Lung microvascular endothelial cell (primary cell): ENCODE results near the gene RIOX2. TPM values are rescaled to one million over a fixed set of nuclear protein-coding genes. Genes with fewer than 3 reads are reported as not detected.
A peak's percentile ranks its signal among the peaks of the same experiment; 100 is the strongest.
"Not testable (repeated sequence)": the region's sequence is repeated elsewhere in the genome, so short reads cannot be mapped to it uniquely, and the experiment has no call there.

Source experiments
- DNase-seq, 2 donors: peaks; one replicate each; pipeline versions ENCODE4 v3.0.0 to v3.0.0-alpha.2; 2010; ENCODE audit warnings: low read depth in 2 of 2
- total RNA-seq: library from RNA; depleted of rRNA; stranded (reverse); fragments of >200 nt; gene quantifications from 2 replicates; pipeline ENCODE4 v1.2.1, GENCODE V29; 2014

Gene RIOX2
- total RNA-seq, result 20.7 and 27.0 TPM in 2 replicates

DNA sequence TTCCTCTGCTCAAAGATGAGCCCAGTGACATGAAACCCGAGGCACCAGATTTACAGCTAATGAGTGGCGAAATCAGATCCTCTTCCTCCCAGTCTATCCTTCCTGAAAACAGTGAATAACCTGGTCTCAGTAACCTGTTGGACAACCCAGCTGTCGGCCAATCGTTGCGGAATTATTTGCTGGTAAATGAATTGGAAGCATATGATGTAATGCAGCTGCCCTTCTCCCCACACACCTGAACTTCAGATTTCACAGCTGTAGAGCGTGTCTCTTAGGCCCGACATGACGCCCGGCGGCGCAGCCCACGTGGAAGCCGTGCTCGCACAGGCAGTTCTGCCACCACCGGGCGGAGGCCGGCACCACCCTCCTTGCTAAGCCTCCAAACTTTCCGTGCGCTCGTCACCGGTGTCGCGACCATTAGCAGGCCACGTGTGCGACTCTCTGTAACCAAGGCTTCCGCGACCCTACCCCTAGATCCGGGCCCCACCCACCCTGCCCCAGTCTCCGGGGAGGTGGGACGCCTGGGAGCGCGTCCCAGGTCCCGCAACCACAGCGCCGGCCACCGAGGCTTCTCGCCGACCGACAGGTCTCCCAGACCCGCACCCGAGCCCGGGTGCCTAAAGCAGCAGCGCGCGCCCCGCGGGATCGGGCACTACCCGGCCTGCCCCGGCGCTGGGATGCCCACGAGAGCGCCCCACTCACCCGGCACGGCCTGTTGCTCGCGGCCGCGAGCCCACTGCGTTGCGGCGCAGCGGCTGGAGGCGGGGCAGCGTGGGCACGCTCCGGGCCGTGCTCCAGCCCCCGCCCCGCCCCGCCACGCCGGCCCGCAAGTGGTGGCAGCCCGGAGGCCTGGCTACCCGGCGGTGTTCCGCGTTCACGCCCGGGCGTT lies at the start of gene RIOX2:
RIOX2 (minus strand) TSS at position 753 of the 889 bp plus-strand sequence. CDS start 4,838 bp downstream, outside the sequence.
- peak; percentile 78 to 89 for DNase-seq

DNA sequence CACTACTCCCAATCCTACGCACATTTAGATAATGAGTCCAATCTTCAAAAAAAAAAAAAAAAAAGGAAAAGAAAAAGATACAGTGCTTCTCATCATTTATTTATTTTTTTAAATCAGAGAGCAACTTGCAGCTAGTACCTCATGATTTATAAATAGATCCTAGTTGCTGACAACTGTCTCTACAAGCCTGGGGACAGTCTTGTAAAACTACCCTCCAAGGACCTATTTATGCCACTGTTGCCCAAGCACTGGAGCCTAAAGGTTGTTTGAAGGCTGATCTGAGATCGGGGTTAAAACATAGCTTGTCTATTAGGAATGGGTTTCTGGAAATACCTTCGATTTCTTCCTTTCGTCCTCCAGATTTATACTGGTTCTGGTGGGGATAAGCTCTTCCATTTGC lies 48.2 kb upstream of the RIOX2 start:
- no peak for DNase-seq

DNA sequence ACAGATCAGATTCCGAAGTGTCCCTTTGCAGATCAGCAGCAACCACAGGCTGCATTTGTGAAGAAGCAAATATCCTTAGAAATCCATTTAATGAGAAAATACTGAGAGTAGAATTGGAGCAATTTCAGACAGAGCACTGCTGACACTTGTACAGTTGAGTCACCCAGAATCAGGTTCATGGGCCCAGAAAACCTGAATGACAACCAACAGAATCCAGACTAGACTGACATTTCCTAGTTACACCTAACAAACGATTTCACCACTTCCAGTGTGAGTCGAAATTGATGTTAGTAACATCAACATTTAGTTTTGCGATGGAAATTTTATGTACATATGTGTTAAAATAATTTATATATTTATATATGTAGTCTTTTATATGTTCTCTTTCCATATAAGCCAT lies 46.1 kb upstream of the RIOX2 start:
- DNase-seq, result no peak

DNA sequence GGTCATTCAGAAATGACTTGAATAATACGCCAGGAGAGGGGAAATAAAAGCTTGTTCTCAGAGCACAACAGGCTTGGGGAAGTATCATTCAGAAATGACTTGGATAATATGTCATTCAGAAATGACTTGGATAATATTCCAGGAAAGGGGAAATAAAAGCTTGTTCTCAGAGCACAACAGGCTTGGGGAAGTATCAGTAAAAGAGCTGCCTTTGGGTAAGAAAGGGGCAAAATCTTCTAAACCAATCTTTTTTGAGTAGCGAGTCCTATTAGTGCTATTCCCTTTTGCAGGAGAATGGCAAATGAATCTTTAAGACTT lies 42.0 kb upstream of the RIOX2 start:
- DNase-seq, result no peak

DNA sequence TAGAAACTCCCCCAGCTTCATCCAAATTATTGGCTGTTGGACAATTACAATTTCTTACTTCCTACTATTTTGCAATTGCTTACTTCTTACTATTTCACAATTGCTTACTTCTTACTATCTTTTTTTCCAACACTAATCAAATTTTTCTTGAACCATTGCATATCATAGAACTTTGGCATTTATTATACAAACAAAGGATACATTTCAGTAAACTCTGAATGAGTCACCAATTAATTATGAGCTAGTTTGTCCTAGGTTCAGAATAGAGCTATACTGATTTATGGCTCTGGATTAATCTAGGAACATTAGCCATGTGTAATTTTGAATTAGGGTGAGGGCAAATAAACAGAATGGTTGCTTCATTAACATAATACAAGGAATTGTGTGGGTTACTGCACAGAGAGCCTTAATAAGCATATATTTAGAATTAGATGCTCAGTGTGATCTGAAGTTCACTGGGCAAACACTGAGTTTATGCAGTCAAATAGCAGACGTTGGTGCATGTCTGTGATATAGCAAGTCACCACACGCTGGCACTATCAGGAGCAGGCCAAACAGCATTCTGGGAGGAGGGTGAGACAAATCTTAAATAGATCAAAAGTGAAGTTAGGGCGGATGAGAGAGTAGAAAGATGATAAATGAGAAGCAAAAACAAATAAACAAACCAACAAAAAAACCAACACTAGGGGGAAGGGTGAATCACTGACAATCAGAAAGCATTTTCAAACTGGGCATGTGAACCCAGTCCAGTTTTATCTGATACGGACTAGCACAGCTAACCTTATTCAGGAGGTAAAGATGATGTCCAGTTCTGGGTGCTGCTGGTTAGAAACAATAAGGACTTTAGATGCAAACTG lies 41.4 kb upstream of the RIOX2 start:
- no peak for DNase-seq

DNA sequence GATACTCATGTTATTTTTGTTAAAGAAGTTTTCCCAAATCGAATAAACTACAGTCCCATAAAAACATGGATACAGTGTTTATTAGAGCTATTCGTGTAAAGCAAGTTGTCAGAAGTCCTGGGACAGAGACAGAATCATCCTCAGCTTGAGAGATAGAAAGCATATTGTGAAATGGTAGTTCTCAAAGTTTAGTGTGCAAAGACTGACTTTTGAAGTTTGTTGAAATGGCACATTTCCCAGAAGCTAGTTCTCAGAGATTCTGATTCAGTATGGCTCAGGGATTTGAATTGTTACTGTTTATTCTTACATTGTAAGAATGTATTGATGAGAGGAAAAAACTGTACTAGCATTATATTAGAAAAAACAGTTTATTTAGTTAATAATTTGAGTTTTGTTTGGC lies 40.7 kb upstream of the RIOX2 start:
- no peak for DNase-seq

DNA sequence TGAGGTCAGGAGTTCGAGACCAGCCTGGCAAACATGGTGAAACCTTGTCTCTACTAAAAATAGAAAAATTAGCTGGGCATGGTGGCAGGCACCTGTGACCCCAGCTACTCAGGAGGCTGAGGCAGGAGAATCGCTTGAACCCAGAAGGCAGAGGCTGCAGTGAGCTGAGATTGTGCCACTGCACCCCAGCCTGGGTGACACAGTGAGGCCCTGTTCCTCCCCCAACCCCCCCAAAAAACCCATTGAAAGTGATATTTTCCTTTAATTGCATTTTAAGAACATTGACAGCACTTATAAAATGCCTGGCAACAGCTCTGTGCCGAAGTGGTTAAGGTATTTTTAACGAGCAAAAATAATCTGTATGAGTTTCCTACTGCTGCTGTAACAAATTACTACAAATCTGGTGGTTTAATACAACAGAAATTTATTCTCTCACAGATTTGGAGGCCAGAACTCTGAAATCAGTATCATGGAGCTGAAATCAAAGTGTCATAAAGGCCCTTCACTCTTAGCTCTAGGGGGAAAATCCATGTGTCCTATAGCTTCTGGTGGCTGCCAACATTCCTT lies 38.7 kb upstream of the RIOX2 start:
- not testable (repeated sequence) for DNase-seq

DNA sequence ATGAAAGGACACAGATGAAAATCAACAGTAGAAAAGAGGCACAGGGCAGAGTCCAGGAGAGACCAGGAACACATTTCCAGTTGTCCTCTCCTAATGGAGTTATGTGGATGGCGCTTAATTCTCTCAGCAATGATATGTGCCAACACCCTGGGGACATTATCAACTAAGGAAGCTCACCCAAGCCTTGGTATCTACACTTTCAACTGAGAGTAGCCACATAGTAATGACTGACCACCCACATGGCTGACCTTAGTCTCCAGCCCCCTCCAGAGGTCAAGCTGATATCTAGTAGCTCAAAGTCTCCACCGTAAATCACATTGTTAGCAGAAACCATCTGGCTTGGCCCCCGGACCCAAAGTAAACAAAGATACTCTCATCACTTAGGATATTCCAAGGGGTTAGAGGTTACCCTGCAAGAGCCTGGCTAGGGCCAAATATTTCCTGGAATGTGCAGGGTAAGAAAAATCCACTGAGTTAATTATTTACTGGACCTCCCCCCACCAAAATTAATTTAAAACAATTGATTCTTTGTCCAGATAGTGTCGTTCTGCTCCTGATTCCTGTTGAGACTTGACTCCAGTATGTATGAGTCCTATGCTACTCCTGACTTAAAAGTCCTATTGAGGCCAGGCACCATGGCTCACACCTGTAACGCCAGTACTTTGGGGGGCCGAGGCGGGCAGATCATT lies 38.1 kb upstream of the RIOX2 start:
- no peak for DNase-seq

DNA sequence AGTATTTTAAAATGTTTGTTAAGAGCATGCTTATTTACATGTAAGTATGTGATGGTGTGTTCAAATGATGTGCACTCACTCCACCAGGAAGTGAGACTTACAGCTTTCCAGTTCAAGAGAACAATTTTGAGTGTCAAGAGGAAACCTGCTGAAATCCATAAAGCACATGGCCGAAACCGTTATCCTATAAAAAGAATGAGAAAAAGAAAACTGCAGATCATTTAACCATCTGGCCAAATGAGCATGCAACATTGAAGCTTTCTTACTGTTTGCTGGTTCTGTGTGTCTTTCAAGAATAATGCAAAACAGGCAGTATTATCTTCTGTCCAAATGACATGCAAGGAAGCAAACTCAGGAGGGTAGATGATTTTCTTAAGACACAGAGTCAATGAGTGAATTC lies 36.6 kb upstream of the RIOX2 start:
- no peak for DNase-seq

DNA sequence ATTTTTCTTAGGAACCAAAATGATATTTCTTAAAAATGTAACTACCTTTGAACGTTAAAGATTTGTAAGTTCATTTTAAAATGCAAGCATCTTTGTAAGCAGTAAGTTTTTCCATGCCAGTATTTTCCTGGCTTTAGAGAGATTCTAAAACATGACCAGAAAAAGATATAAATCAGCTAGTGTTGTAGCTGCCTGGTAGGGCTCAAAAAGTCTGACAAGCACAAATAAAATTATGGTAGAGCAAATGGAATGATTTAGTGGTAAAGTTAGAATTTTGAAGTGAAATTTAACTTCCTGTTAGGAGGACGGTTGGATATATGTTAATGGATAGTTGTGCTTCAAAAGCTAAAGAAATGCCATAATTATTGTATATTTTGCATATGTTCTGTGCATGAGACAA lies 33.2 kb upstream of the RIOX2 start:
- DNase-seq, result no peak

DNA sequence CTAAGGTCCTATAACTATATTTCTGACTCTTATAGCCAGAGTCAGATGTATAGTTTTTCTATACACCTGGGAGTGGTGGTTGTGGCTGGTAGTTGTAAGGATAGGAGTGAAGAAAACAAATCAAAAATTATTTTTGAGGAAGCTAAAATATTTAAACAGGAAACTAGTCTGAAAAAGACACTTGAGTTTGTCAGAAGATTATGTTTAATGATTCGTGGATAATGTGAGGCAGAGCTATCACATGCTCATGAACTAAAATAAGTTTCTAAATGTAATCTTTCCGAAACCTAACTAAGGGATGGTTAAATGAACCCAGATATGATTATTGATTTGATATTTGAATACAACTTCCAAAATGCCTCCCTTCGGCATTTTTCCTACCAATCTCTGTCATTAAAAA lies 32.5 kb upstream of the RIOX2 start:
- no peak for DNase-seq

DNA sequence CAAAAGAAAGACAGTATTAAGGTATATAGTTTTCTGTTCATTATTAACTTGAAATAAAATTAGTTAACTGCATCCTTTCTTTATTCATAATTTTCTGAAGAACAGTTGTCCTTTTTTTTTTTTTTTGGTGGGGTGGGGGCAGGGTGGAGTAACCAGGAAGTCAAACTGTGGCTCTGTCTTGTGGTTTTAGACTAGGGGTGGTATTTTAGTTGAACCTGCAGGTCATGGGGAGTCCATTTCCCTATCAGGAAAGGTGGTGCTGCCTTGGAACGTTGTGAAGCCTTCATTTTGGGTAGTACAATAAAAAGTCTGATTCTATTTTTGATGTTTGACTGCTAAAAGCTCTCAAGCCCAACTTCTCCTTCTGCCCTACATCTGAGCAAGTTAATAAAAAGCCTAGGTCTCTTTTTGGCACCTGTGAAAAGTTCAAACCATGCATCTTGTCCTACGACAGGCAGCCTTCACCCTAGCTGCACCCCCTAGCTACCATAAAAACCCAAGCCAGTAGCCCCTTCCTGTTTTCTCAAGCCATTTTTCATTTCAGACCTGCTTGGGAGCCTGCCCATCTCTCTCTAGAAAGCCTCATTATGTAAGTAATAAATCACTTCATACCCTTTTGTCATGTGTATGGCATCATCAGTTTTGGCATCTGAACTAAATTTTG lies 31.2 kb upstream of the RIOX2 start:
- no peak for DNase-seq

DNA sequence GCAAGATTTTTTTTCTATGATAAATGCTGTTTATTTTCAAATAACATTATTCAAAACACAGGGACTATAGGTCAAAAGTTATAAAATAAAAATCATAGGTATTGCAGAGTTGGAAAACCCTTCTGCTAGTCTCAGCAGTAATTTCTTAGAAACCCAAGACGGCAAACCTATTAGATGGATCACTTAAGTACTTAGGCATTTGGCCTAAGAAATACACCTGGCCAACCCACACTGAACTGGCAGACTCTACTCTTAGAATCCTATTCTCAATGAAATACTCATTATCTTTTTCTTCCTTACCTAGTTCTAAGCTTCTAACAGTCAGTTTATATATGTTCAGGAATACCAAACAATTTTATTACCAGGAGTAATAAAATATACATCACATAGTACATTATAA lies 30.5 kb upstream of the RIOX2 start:
- DNase-seq, result no peak

DNA sequence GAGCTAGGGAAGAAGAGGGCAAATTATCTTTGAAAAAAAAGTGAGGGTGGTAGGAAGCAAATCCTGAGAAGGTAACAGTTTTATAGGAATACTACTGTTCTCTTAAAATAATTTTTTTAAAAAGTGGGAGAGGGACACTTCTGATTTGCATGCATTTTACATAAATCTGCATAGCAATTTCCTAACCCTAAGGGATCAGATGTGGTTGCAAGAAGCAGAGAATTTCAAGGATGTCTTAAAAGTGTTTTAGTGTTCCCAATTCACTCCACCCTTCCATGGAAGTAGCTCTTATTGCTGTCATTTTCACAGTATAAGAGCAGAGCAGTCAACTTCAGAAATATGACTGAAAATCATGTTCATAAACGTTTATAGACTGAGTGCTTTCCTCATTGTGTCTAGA lies 27.8 kb upstream of the RIOX2 start:
- no peak for DNase-seq

DNA sequence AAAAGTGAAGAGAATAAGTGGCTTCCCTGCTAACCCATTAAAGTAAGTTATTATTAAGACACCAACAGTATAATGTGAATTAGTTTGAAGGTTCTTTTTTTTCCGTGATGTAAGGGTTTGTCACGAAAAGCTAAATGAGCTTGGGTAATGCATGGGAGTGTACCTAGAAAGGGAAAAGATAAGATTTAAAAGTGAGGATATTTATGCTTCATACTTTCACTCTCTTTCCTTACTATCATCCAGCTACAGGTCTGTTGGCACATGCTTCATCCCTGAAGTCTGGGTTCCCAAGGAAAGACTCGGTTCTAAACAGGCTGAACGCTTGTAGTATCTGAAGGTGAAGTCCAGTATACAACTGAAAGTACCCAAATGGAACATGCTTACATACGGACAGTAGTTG lies 26.9 kb upstream of the RIOX2 start:
- DNase-seq, result no peak

DNA sequence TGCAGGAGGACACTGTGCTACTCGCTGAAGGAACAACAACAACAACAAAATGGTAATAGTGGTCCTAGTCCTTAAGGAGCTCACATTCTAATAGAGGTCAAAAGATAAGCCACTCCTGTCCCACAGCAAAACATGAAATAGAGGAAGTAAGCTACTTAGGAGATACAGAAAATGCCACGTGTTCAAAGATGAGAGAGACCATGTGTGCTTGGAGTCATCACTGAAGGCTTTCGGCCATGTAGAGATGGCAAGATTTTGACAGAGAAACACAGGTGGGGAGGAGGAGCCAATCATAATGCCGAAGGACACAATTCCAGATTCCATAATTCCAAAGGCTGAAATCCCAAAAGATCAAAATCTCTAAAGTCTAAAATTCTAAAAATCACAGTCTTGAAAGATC lies 24.8 kb upstream of the RIOX2 start:
- DNase-seq, result no peak

DNA sequence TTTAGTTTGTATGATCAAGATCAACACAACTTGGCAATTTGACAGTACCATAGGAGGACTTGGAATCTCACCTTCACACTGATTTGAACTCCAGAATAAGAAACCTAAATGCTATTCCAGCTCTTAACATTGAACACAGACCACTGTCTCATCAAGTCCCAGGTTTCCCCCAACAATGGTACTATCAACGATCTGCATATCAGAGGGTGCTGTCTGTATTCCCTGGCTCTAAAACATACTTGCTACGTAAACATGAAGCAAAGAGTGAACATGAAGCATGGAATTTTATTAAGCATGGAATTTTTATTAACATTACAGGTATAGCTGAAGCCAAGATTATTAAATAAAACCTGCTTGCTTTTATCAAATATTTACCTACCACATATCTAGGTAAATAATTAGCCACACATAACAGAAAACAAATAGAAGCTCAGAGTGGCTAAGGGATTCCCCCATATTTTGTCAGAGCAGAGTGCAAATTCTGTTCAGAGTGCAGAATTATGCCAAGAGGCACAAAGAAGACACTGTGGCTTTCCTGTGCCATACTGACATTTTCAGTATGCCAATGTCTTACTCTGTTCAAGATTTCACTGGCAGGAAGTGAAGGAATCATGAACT lies 22.2 kb upstream of the RIOX2 start:
- no peak for DNase-seq

DNA sequence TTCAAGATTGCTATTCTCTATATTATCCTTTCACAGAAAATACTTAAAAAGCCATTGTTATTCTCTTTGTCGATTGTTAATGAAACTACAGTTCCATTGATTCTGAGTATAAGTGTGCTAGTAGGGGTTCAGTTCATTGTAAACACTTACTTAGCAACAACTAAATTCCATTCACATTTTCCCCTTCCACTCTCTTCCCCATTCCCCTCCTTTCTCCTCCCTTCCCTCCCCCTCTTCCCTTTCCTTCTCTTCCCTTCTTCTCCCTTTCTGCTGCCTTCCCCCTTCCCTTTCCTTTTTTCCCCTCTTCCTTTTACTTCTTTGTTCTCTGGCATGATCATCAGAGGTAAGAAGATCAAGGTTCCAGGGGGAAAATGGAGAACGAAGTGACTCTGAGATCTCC lies 21.3 kb upstream of the RIOX2 start:
- no peak for DNase-seq

DNA sequence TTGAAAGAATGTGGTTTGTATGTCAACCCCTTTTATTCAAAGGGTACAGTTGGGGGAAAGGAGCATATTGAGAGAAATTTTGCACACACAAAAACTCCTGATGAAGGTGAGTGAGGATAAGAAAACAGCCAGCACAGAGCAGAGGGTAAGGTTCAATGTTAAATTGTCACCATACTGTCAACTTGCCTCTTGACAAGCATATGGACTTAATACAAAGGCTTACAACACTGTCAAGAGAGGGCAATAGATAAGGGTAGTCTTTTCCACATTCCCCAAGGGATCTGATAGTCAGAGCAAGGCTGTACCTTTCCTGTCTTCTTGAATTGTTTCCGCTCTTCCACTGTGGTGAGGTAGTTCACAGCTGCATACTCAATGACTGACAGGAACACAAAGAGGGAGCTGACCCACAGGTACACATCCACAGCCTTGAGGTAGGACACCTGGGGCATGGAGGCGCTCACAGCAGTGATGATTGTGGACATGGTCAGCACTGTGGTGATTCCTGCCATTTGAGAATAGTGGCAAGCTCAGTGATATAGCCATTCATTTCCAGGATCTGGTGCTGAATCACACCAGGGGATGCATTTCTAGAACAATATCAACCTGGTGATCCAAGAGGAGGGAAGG lies 20.4 kb upstream of the RIOX2 start:
- no peak for DNase-seq

DNA sequence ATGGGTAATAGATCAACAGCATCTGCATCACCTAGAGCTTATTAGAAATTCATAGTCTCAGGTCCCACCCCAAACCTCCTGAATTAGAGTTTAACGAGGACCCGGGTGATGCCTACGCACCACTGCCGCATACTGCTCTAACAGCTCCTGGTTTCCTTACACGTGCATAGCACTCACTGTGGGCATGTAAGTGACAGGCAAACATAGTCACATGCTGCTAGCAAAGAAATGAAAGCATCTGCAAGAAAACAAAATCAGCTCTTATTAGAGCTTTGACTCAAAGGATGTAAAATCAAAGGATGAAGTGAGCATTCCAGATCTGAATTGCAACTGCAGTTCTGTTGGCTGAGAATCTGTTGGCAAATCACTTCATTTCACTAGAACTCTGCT lies 19.1 kb upstream of the RIOX2 start:
- no peak for DNase-seq
